ENCODE results near the gene DPP6. TPM values are rescaled to one million over a fixed set of nuclear protein-coding genes. Genes with fewer than 3 reads are reported as not detected.

DPP6 gene
- polyA plus RNA-seq, 1 donor (not counting 4 experiments of a cell fraction or from before 2014, with no cell fraction given), result not detected

GRCh38 chr7:154912871-154913637 is 860.9 kb downstream of the DPP6 start:
- Histone ChIP-seq H3K27me3 (ENCODE audit: control insufficient read depth, extremely low read depth, insufficient read depth, low read length) (peaks cover 15% of the 10 kb centered on the region), H3K4me1 (ENCODE audit: control insufficient read depth, extremely low read depth, insufficient read depth, low read length) (no peaks in the 10 kb centered on the region), H3K9me1 (ENCODE audit: control insufficient read depth, extremely low read depth, insufficient read depth, low read length) (no peaks in the 10 kb centered on the region), H4K20me1 (ENCODE audit: control insufficient read depth, extremely low read depth, insufficient read depth, low read length) (no peaks in the 10 kb centered on the region), H3K4me3 (ENCODE audit: control insufficient read depth in 2 of 3, extremely low read depth in 1 of 3, insufficient read depth in 2 of 3, low read depth in 1 of 3, low read length in 3 of 3) (no peak overlapping the region), H3K9me3 (ENCODE audit: control insufficient read depth, low read depth, low read length) (peaks cover 2% of the 10 kb centered on the region), H3K4me2 (ENCODE audit: control insufficient read depth, extremely low read depth, insufficient read depth, low read depth, low read length) (no peak overlapping the region), H3K36me3 (ENCODE audit: control insufficient read depth in 2 of 2, extremely low read depth in 1 of 2, insufficient read depth in 2 of 2, low read length in 2 of 2) (no peaks in the 10 kb centered on the region), H2AFZ (ENCODE audit: control insufficient read depth, low read length) (no peak overlapping the region), H3K9ac (ENCODE audit: control insufficient read depth, extremely low read depth, insufficient read depth, low read length) (no peak overlapping the region), H3K79me2 (ENCODE audit: control insufficient read depth, insufficient read depth, low read length) (no peaks in the 10 kb centered on the region), H3K27ac (ENCODE audit: control insufficient read depth, insufficient read depth, low read length) (no peak overlapping the region)
- dilution Hi-C loops (cut with MboI; ENCODE audit: extremely low pct_ligation_motif_present, low sequenced_read_pairs), result no loop called here
- no peak for TF ChIP-seq EZH2 (IDR thresholded peaks at IDR 0.05; ENCODE audit: low read length)
- no peak for TF ChIP-seq CTCF (optimal IDR thresholded peaks at IDR 0.05 in 1 of 3, IDR thresholded peaks at IDR 0.05 in 1 of 3, conservative IDR thresholded peaks at IDR 0.05 in 1 of 3; ENCODE audit: extremely low read depth in 1 of 3, insufficient read depth in 2 of 3, low read length in 3 of 3)
- FAIRE-seq (no peak), DNase-seq (ENCODE audit: low read depth, low spot score) (no peak)

- Histone ChIP-seq H3K27me3 (ENCODE audit: control insufficient read depth, extremely low read depth, insufficient read depth, low read length) (peaks cover 15% of the 10 kb centered on the region), H3K4me1 (ENCODE audit: control insufficient read depth, extremely low read depth, insufficient read depth, low read length) (no peaks in the 10 kb centered on the region), H4K20me1 (ENCODE audit: control insufficient read depth, extremely low read depth, insufficient read depth, low read length) (no peaks in the 10 kb centered on the region), H3K4me2 (ENCODE audit: control insufficient read depth, extremely low read depth, insufficient read depth, low read depth, low read length) (peak overlapping the region; percentile 70), H2AFZ (ENCODE audit: control insufficient read depth, low read length) (peak overlapping the region; percentile 80), H3K27ac (ENCODE audit: control insufficient read depth, insufficient read depth, low read length) (no peak overlapping the region), H3K9me1 (ENCODE audit: control insufficient read depth, extremely low read depth, insufficient read depth, low read length) (no peaks in the 10 kb centered on the region), H3K36me3 (ENCODE audit: control insufficient read depth in 2 of 2, extremely low read depth in 1 of 2, insufficient read depth in 2 of 2, low read length in 2 of 2) (no peaks in the 10 kb centered on the region), H3K4me3 (ENCODE audit: control insufficient read depth in 2 of 3, extremely low read depth in 1 of 3, insufficient read depth in 2 of 3, low read depth in 1 of 3, low read length in 3 of 3) (peak overlapping the region in 2 of 3 experiments; percentile 18 to 38), H3K9me3 (ENCODE audit: control insufficient read depth, low read depth, low read length) (peaks cover 2% of the 10 kb centered on the region), H3K9ac (ENCODE audit: control insufficient read depth, extremely low read depth, insufficient read depth, low read length) (no peak overlapping the region), H3K79me2 (ENCODE audit: control insufficient read depth, insufficient read depth, low read length) (no peaks in the 10 kb centered on the region)
- TF ChIP-seq EZH2 (IDR thresholded peaks at IDR 0.05; ENCODE audit: low read length) (no peak), CTCF (optimal IDR thresholded peaks at IDR 0.05 in 1 of 3, IDR thresholded peaks at IDR 0.05 in 1 of 3, conservative IDR thresholded peaks at IDR 0.05 in 1 of 3; ENCODE audit: extremely low read depth in 1 of 3, insufficient read depth in 2 of 3, low read length in 3 of 3) (peak; percentile 75 to 91 (median 78))
- DNase-seq (ENCODE audit: low read depth, low spot score) (peak; percentile 32), FAIRE-seq (no peak)
- dilution Hi-C loops (cut with MboI; ENCODE audit: extremely low pct_ligation_motif_present, low sequenced_read_pairs), result no loop called here
These were observed 861.6 kb downstream of the DPP6 start for GRCh38 chr7:154913638-154914307.

Measured in keratinocyte (primary cell).